Skin of body (tissue), 2 donors: ENCODE measurements around the gene COL4A1. TPM values are rescaled to one million over a fixed set of nuclear protein-coding genes. Genes with fewer than 3 reads are reported as not detected.

ENCODE experiments used
- DNase-seq: peaks from one replicate; lab custom pipeline; 2025; lab: John Stamatoyannopoulos, UW
- total RNA-seq: library from RNA; depleted of rRNA; stranded (reverse); fragments of >200 nt; gene quantifications from one replicate; pipeline ENCODE4 v1.2.3, GENCODE V29; 2014

COL4A1 gene
- total RNA-seq, 1 donor from 2014 or later: 740 TPM

DNA sequence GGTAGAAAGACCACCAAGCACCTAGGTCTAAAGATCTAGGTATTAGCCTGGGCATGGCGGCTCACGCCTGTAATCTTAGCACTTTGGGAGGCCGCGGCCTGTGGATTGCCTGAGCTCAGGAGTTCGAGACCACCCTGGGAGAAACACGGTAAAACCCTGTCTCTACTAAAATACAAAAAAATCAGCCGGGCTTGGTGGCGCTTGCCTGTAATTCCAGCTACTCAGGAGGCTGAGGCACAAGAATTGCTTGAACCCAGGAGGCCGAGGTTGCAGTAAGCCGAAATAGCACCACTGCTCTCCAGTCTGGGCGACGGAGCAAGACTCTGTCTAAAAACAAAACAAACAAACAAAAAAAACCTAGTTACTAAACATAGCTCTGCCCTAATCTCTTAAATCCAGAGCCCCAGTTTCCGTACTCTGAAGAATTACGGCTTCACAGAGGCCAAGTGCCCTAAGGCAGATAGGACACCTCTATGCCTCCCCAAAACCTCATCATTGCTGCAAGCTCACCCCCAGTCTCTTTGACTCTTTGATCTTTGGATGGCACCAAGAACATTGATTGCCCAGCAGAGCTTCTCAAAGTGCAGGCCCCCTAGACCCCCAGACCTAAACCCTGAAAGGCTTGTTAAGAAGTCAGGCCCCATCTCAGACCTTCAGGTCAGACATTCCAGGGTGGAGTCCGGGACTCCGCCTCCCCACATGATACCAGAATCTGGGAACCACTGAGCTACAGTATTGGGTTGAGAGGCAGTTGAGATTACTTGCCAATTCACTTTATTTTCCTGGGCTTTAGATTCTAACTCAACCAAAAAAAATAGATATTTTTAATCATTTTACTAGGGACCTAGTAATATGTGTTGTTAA is 2.9 kb upstream of the COL4A1 start:
- no peak for DNase-seq

GRCh38 chr13:110308656-110309359 is 1.9 kb upstream of the COL4A1 start:
- DNase-seq: no peak

GRCh38 chr13:110307767-110308655 is 1.1 kb upstream of the COL4A1 start:
- DNase-seq: peak; percentile 50

DNA sequence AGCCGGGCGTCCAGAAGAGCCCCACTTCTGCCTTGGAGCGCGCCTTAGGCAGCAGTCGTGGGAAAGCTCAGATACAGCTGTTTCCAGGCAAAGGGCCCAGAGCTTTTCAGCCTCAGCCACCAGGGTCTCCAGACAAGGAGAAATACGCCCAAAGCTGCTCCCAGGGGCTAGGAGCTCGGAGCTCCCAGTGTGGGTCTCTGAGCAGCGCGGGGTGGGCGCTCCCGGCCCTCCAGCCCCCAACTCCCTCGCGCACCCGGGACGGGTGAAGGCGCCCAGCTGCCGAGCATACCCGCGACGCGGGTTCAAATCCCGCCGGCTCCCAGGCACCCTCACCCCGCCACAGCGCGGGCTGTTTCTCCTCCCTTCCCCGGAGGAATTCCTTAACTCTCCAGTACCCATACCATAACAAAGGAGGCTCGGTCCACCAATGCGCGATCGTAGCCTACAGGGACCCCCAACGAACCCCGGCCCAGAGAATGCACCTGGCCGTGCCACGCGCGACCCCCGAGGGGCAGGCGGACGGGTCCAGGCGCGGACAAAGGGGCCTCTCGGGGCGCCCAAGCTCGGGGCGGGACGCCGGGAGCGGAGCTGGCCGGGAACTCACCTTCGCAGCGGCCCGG is 507 bp downstream of the COL4A1 start:
- DNase-seq: no peak

DNA sequence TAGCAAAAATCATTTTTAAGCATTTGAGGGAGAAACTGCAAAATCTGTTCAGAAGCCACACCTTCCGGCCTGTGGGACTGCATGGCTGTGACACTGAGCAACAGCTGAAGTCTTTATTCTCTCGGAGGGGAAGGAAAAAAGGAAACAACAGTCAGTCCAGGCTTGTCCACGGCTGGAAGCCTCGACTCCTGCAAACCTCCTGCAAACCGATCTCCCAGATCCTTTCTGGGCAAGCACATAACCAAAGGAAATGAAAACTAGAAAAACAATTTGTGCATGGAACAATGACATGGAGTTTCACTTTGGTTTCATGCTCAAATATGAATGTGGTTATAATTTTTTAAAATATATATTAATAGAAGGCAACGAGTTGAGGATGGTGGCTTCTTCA is 1.0 kb downstream of the COL4A1 start:
- DNase-seq: no peak

DNA sequence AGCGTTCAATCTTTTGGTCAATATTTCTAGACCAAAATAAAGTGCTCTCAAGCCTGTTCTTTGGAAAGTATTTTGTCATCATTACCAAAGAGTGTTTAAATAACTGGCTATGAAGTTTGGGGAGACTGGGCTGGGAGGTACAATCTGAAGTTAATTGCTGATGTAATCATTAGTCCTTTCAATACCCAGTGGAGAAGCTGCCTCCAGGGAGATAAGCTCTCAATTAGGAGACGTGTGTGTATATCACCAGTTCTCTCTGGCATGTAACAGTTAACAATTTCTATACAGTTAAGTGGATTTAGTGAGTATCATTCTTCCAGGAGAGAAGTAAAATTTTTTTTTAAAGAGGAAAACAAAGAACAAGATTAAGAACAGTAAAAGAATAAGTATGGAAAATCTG is 1.4 kb downstream of the COL4A1 start:
- no peak for DNase-seq

GRCh38 chr13:110305001-110305400 is 2.0 kb downstream of the COL4A1 start:
- DNase-seq: no peak

DNA sequence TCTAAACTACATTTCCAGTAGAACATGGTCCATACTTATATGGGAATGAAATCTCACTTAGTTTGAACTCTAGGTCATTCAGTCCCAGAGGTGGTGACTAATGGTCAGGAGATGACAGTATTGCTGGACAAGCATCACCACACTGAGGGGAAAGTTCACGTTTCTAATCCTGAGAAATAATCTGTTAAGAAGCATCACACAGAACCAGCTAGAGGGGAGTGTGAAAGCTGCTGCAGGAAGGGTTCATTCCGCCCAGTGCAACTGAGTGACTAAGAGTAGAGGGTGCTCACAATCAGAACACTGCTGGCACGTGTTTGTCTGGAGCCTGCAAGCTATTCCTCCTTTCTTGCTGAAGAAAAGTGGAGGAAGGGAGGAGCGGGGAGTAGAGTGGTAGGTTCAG is 2.7 kb downstream of the COL4A1 start:
- DNase-seq: no peak

- DNase-seq: no peak
Measured at GRCh38 chr13:110303644-110304043, 3.3 kb downstream of the COL4A1 start.

DNA sequence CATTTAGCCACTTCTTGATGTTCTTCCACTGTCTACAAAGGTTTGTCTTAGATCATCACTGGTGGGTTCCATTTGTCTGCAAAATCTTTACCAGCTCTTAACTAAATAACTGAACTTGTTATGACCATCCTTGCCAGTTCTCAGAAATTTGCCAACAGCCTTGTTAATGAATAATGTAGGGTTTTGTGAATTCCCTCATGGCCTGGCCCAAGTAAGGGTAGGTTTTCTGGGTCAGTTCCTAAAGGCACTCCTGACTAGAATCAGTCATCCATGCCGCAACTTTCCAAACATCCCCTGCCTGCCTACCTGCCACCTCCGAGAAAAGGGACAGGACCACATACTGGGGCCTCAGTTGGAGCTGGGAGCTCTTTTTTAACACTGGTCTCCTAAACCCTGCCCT is 4.0 kb downstream of the COL4A1 start:
- no peak for DNase-seq

DNA sequence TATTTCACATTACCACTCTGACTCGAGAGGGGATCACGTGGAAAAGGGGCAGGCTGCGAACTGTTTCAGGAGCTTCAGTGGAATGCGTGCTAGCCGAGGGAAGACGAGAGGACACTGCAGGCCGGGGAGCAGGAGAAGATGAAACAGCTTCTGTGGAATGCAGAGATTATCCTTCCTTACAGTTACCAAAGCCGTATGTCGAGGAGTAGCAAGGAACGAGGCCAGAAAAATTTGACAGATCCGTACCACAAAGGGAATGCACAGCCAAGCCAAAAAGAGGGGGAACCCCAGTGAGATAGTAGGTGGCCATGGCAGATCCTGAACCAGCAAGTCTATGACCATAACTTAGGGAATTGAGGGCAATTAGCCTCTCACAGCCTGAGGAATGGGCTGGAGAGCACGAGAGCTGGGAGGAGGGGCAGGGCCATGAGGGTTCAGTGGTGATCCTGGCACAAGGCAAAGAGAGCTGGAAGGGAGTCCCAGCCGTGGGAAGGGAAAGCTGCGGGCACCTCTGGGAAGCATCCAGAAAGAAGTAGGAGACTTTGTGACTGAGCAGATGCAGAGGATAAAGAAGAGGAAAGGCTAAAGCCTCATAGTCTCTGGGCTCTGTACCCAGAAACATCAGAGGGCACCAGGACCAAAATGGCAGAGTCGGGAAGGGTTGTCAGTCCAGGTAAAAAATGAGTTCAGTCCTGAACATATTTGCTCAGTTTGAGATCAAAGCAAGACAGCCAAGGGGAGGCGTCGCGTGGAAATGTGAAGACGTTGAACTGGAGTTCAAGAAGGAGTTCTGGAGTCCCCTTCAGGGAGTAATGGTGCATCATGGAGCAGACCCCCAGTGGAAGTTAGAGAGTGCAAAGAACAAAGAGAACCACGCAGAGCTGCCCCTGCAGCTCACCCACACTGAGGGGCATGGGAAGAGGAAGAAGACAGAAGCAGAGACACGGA is 5.1 kb downstream of the COL4A1 start:
- DNase-seq: no peak

- no peak for DNase-seq
Measured at GRCh38 chr13:110301083-110301482, 5.9 kb downstream of the COL4A1 start.

DNA sequence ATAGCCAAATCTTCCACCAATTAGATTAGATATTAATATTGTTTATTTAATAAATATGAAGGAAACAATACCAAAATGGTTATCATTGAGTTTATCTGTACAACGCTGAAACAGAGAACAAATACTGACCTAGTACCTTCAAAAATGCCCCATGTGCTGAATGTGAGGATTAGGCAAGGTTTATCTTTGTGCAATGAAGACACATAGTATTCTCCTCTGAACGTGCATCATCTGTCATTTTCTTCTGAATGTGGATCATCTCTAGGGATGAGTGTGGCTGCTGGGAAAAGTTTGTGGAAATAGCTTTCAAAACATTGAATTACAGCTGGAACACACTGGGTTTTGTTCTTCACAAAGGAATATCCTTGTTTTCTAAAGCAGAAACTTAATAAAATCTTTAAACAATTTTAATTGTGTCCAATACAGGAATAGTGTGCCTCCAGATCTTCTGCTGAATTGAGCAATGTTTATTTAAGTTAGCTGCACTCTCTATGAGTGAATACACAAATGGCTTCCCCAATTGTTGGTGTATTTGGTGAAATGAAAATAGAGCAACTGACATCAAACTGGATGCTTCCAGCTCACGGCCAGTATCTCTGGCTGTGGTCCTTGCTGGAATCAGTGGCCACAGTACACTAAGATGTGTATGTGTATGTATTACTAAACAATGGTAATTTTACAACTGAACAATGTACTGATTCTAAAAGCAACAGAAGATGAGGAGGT is 6.7 kb downstream of the COL4A1 start:
- no peak for DNase-seq

DNA sequence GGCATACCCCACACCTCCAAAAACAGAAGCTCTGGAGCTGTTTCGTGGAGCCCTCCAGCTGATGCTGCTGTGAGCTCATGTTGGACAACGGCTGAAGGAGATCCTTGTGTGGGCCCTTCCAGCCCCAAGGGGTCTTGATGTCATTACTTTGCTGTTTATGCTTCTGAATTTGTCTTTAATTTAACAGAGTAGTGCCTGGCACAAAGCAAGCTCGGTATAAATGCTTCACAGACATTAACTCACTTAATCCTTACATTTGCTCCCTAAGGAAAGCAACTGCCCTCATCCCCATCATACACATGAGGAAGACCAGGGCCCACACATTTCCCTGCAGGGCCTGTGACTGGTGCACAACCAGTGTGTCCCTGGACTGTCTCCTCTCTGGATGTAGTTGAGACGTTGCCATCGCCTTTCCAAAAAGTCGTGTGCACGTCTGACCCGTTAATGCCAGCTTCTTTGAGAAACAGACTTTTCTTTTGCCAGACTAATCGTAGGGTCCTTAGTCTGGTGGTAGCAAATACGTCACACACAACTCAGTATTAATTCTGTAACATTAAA is 7.6 kb downstream of the COL4A1 start:
- no peak for DNase-seq

DNA sequence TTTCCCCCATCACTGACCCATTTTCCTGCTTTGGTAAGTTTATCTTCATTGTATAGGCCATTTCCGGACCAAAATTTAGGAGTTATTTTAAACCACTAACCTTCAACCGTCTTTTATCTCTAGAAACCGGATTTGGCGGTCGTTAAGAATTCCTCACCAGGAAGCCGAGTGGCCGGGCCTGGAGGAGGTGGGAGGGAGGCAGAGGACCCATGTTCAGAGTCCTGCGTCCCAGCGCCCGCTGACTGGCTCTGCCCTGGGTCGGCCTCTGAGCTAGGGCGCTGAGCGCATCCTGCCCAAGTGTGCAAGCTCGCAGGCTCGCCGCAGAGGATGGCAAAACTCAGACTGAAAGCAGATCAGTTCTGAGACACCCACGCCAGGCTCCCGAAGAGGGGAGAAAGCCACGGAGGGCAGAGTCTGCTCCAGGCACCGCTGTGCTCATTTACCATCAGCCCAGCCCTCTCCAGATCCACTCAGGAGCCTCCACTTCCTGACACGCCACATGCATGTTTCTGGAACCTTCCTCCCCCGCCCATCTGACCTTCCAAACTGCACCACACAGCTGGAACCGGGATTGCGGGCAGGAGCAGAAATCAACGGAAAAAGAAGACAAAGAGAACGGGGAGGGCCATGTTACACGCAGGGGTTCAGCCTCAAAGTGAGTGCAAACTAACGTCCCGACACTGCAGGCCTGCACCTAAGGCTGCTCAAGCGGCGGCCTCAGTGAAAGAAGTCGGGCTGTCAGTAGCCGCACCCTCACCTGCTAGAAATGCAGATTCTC is 8.3 kb downstream of the COL4A1 start:
- no peak for DNase-seq

GRCh38 chr13:110297766-110298504 is 9.0 kb downstream of the COL4A1 start:
- no peak for DNase-seq

DNA sequence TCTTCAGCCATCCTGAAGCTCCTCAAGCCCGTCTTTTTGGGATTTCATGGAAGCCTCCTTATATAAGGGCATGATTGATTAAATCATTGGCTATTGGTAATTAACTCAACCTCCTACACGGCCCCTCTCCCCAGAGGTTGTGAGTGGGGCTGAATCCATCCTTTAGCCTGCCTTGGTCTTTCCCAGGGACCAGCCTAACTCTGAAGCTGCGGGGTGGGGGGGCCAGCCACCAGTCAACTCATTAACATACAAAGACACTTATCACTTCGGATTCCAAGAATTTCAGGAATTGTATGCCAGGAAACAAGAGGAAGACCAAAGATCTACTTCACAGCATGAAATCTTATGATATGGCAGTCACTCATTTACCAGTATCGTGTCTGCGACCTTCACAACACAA is 9.9 kb downstream of the COL4A1 start:
- no peak for DNase-seq

GRCh38 chr13:110294622-110295021 is 12.3 kb downstream of the COL4A1 start:
- DNase-seq: no peak
